ENCODE measurements around the gene TMEM203. TPM values are rescaled to one million over a fixed set of nuclear protein-coding genes. Genes with fewer than 3 reads are reported as not detected.
A peak's percentile ranks its signal among the peaks of the same experiment; 100 is the strongest.

The TMEM203 gene
- total RNA-seq, 1 donor from 2014 or later = 33.0 TPM

GRCh38 chr9:137214620-137215019 lies 9.2 kb upstream of the TMEM203 start:
- no peak for TF ChIP-seq CTCF (IDR thresholded peaks at IDR 0.05; ENCODE audit: unreplicated experiment)
- DNase-seq (ENCODE audit: low spot score in 2 of 2, unreplicated experiment in 2 of 2) = no peak
- Mint-ChIP-seq H3K4me1 (peaks cover 4% of the 10 kb centered on the region), H3K4me3 (no peak overlapping the region), H3K9me3 (no peaks in the 10 kb centered on the region), H3K27ac (no peak overlapping the region), H3K27me3 (ENCODE audit: low read depth) (no peaks in the 10 kb centered on the region), H3K36me3 (peaks cover 7% of the 10 kb centered on the region)

GRCh38 chr9:137213160-137214060 lies 8.0 kb upstream of the TMEM203 start:
- H3K27ac Mint-ChIP-seq = no peak overlapping the region
- no peaks in the 10 kb centered on the region for H3K9me3 Mint-ChIP-seq
- TF ChIP-seq CTCF (IDR thresholded peaks at IDR 0.05; ENCODE audit: unreplicated experiment) = no peak
- H3K4me1 Mint-ChIP-seq = peaks cover 4% of the 10 kb centered on the region
- DNase-seq (ENCODE audit: low spot score in 2 of 2, unreplicated experiment in 2 of 2) = no peak
- H3K27me3 Mint-ChIP-seq (ENCODE audit: low read depth) = no peaks in the 10 kb centered on the region
- H3K36me3 Mint-ChIP-seq = peaks cover 10% of the 10 kb centered on the region
- H3K4me3 Mint-ChIP-seq = no peak overlapping the region

- Mint-ChIP-seq H3K27ac (no peak overlapping the region), H3K4me1 (peaks cover 4% of the 10 kb centered on the region), H3K36me3 (peaks cover 11% of the 10 kb centered on the region), H3K9me3 (no peaks in the 10 kb centered on the region), H3K27me3 (ENCODE audit: low read depth) (no peaks in the 10 kb centered on the region), H3K4me3 (no peak overlapping the region)
- no peak for DNase-seq (ENCODE audit: low spot score in 2 of 2, unreplicated experiment in 2 of 2)
- TF ChIP-seq CTCF (IDR thresholded peaks at IDR 0.05; ENCODE audit: unreplicated experiment) = no peak
Measured at GRCh38 chr9:137212520-137212919, 7.1 kb upstream of the TMEM203 start.

- H3K27ac Mint-ChIP-seq = no peak overlapping the region
- DNase-seq (ENCODE audit: low spot score in 2 of 2, unreplicated experiment in 2 of 2) = no peak
Measured at GRCh38 chr9:137211532-137211931, 6.1 kb upstream of the TMEM203 start.

GRCh38 chr9:137206602-137207001 lies 1.2 kb upstream of the TMEM203 start:
- no peak for TF ChIP-seq CTCF (IDR thresholded peaks at IDR 0.05; ENCODE audit: unreplicated experiment)
- DNase-seq (ENCODE audit: low spot score in 2 of 2, unreplicated experiment in 2 of 2) = no peak
- peak overlapping the region; percentile 95 for H3K4me3 Mint-ChIP-seq
- H3K27me3 Mint-ChIP-seq (ENCODE audit: low read depth) = no peaks in the 10 kb centered on the region
- H3K9me3 Mint-ChIP-seq = no peaks in the 10 kb centered on the region
- H3K27ac Mint-ChIP-seq = peak overlapping the region; percentile 94
- H3K4me1 Mint-ChIP-seq = peaks cover 30% of the 10 kb centered on the region
- H3K36me3 Mint-ChIP-seq = peaks cover 12% of the 10 kb centered on the region

More at GRCh38 chr9:137211532-137211931, 6.1 kb upstream of the TMEM203 start:
- Mint-ChIP-seq H3K4me3 (no peak overlapping the region), H3K4me1 (peaks cover 4% of the 10 kb centered on the region), H3K9me3 (no peaks in the 10 kb centered on the region), H3K36me3 (peaks cover 15% of the 10 kb centered on the region), H3K27me3 (ENCODE audit: low read depth) (no peaks in the 10 kb centered on the region)
- TF ChIP-seq CTCF (IDR thresholded peaks at IDR 0.05; ENCODE audit: unreplicated experiment) = no peak
